HEK293 (cell line): ENCODE data around the gene TUBG2.
"Not testable (repeated sequence)": the region's sequence is repeated elsewhere in the genome, so short reads cannot be mapped to it uniquely, and the experiment has no call there.

Experiments
- PRDM1 ChIP-seq: fragments of 450-650 bp; formaldehyde crosslinking; IDR thresholded peaks from 2 replicates; pipeline ENCODE4; 2016; ENCODE audit warnings: missing biosample characterization, missing genetic modification characterization
- YY1 ChIP-seq: fragments of 450-650 bp; formaldehyde crosslinking; IDR thresholded peaks from 2 replicates; pipeline ENCODE4 v1.5.1; 2018; ENCODE audit warnings: missing biosample characterization, missing genetic modification characterization
- TF ChIP-seq, protein P1 (sequence below): fragments of 450-650 bp; formaldehyde crosslinking; IDR thresholded peaks from 2 replicates; pipeline ENCODE4 v1.5.1; 2016; ENCODE audit warnings: missing biosample characterization, missing genetic modification characterization

DNA sequence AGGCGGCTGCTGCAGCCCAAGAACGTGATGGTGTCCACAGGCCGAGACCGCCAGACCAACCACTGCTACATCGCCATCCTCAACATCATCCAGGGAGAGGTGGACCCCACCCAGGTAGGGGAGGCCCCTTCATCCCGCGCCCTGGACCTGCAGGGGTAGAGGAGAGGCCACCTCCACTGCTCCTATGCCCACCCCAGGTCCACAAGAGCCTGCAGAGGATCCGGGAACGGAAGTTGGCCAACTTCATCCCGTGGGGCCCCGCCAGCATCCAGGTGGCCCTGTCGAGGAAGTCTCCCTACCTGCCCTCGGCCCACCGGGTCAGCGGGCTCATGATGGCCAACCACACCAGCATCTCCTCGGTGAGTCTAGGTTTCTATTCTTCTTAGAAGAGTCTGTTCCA lies 7.0 kb downstream of the TUBG2 start:
- TF ChIP-seq PRDM1; YY1 (tag by site-specific recombination): not testable (repeated sequence)
- TF ChIP-seq, protein P1, sequence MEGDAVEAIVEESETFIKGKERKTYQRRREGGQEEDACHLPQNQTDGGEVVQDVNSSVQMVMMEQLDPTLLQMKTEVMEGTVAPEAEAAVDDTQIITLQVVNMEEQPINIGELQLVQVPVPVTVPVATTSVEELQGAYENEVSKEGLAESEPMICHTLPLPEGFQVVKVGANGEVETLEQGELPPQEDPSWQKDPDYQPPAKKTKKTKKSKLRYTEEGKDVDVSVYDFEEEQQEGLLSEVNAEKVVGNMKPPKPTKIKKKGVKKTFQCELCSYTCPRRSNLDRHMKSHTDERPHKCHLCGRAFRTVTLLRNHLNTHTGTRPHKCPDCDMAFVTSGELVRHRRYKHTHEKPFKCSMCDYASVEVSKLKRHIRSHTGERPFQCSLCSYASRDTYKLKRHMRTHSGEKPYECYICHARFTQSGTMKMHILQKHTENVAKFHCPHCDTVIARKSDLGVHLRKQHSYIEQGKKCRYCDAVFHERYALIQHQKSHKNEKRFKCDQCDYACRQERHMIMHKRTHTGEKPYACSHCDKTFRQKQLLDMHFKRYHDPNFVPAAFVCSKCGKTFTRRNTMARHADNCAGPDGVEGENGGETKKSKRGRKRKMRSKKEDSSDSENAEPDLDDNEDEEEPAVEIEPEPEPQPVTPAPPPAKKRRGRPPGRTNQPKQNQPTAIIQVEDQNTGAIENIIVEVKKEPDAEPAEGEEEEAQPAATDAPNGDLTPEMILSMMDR (tag by site-specific recombination), result not testable (repeated sequence)
